Kidney (tissue), 14 donors: ENCODE results near the gene SOX11. TPM values are rescaled to one million over a fixed set of nuclear protein-coding genes. Genes with fewer than 3 reads are reported as not detected.

Source experiments
- DNase-seq, 5 donors: peaks; one replicate each; pipeline ENCODE4 v3.0.0-alpha.2; 2013 to 2020
- FAIRE-seq: peaks from 2 replicates; lab custom pipeline; 2012; peaks lifted over from hg19 to GRCh38; lab: Jason Lieb, UNC
- H3K27ac ChIP-seq, 2 donors: one replicate each; pipeline ENCODE4 v1.7.0; 2013; ENCODE audit warnings: low read depth in 2 of 2, low read length in 2 of 2, inconsistent platforms in 1 of 2
- H3K27me3 ChIP-seq: one replicate; pipeline ENCODE4 v1.7.1; 2013; ENCODE audit warnings: low read length, inconsistent platforms; ENCODE audit not compliant: control insufficient read depth, insufficient read depth
- H3K36me3 ChIP-seq, 3 donors: one replicate each; pipeline versions ENCODE4 v1.7.0 to v1.7.1; 2013; ENCODE audit warnings: low read length in 3 of 3, control low read depth in 1 of 3, inconsistent platforms in 1 of 3; ENCODE audit not compliant: insufficient read depth in 3 of 3, control insufficient read depth in 2 of 3
- H3K4me1 ChIP-seq, 3 donors: one replicate each; pipeline versions ENCODE4 v1.7.0 to v1.7.1; 2013; ENCODE audit warnings: low read length in 3 of 3, inconsistent platforms in 1 of 3, low read depth in 1 of 3; ENCODE audit not compliant: control insufficient read depth in 2 of 3, insufficient read depth in 2 of 3
- H3K4me3 ChIP-seq, 3 donors: one replicate each; pipeline versions ENCODE4 v1.7.0 to v1.8.1; 2013; ENCODE audit warnings: low read length in 3 of 3, control low read depth in 1 of 3, inconsistent platforms in 1 of 3
- H3K9ac ChIP-seq, 3 donors: one replicate each; pipeline versions ENCODE4 v1.7.0 to v1.7.1; 2013; ENCODE audit warnings: low read length in 3 of 3, control low read depth in 1 of 3, inconsistent platforms in 1 of 3
- H3K9me3 ChIP-seq, 3 donors: one replicate each; pipeline versions ENCODE4 v1.7.0 to v1.7.1; 2013; ENCODE audit warnings: low read length in 3 of 3, control low read depth in 1 of 3, inconsistent platforms in 1 of 3; ENCODE audit not compliant: control insufficient read depth in 2 of 3, insufficient read depth in 1 of 3
- CTCF ChIP-seq: IDR thresholded peaks from 3 replicates; pipeline ENCODE4 v1.5.1; 2012; ENCODE audit warnings: mild to moderate bottlenecking, moderate library complexity, borderline replicate concordance; ENCODE audit not compliant: insufficient read depth; ENCODE audit errors: extremely low read depth
- intact Hi-C: fragments of 100-400 bp; cut with DNase I; formaldehyde crosslinking; loops from one replicate; pipeline ENCODE4 v1.11.1; 2022
- polyA plus RNA-seq: library from polyadenylated mRNA; stranded (reverse); fragments of 350-450 nt; fragmentation: Illumina TruSeq; extraction: RNeasy Lipid Tissue Mini Kit (QIAGEN cat#74804); gene quantifications from one replicate; pipeline ENCODE4 v1.2.3, GENCODE V29; 2014; ENCODE audit warnings: low read depth, low replicate concordance; ENCODE audit not compliant: insufficient read depth
- total RNA-seq: library from RNA; stranded (reverse); fragmentation: NEBNext Ultra II Directional; extraction: Animal tissue kit (Norgen Biotek cat#: 25700); gene quantifications from one replicate; pipeline ENCODE4 v1.2.1, GENCODE V29; 2021
- donor health status: control.
- donor health status: control.
- donor health status: control.
- donor health status: control.
- donor health status: control.
- donor health status: DM: yes; HTN: yes; CAD: no.
- donor health status: Normal renal cell carcinoma (clear cell type).

The SOX11 gene
- total and polyA plus RNA-seq, 2 donors from 2014 or later = 0.22 TPM; not detected in 1

DNA sequence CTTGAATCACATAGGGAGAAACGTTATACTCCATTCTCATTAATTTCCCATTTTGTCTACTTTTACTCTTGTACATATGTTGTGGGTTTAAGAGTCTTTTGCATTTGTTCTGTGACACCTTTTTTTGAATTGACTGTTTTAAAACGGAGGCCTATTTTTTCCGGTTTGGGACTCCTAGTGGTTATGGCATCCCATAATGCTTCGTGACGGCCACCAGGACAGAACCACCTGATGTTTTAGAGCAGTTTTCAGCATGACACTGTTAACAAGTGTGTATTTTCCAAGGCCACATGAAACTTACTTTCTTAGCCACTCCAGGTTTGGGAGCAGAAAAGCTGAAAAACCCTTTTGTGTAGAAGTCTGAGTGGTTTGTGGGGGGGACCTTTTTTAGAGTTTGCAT, 8.4 kb downstream of the SOX11 start:
- TF ChIP-seq CTCF = no peak
- no peaks in the 10 kb centered on the region for H3K27me3 ChIP-seq
- no peak for DNase-seq

DNA sequence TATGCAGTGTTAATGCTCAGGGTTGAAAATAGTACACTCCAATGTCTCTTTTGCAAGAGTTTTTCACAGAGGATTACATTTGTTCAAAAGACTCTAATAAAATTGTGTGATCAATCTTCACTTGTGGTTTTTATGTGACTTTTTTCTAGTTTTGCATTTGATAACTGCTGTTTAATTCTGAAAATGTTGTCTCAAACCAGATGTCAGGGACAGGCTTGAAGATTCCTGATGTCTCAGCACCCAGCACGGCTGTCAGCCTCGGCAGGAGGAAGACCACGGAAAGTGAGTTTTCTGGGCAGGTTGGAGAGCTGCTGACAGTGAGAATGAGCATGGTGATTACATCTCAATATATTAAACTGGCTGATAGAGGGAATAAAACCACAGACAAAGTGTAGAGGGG, 9.1 kb downstream of the SOX11 start:
- intact Hi-C loops = no loop called here
- Histone ChIP-seq H3K27ac (no peak overlapping the region), H3K27me3 (no peaks in the 10 kb centered on the region), H3K9me3 (no peaks in the 10 kb centered on the region), H3K4me3 (no peak overlapping the region), H3K4me1 (no peaks in the 10 kb centered on the region), H3K36me3 (no peaks in the 10 kb centered on the region), H3K9ac (no peak overlapping the region)
- FAIRE-seq (no peak), DNase-seq (no peak)
- no peak for TF ChIP-seq CTCF

More for the DNA sequence above, 8.4 kb downstream of the SOX11 start:
- Histone ChIP-seq H3K36me3 (no peaks in the 10 kb centered on the region), H3K27ac (no peak overlapping the region), H3K9ac (no peak overlapping the region), H3K9me3 (no peaks in the 10 kb centered on the region), H3K4me1 (no peaks in the 10 kb centered on the region), H3K4me3 (no peak overlapping the region)
- FAIRE-seq = no peak
- intact Hi-C loops = no loop called here

DNA sequence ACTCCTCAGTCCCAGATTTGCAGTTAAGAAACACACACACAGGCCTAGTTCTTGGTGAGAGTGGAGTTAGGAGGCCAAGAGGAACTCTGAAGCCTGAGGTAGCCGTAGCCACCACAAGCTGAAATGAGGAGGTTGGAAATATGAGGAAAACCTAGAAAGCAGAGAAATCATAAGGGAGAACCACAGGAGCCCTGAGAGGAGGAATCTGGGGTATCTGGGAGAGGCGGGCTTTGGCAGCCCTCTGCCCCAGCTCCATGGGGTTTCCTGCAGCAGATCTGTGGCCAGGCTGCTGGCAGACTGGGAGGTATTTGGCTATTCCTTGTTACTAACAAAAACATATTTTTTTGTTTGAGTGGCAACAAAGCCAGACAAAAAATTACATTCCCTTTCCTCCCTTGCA, 11.0 kb downstream of the SOX11 start:
- H3K9ac ChIP-seq = no peak overlapping the region
- no peaks in the 10 kb centered on the region for H3K9me3 ChIP-seq
- TF ChIP-seq CTCF = no peak
- no peak overlapping the region for H3K4me3 ChIP-seq
- no peak overlapping the region for H3K27ac ChIP-seq
- FAIRE-seq = no peak
- H3K27me3 ChIP-seq = no peaks in the 10 kb centered on the region
- no peaks in the 10 kb centered on the region for H3K36me3 ChIP-seq
- no peak for DNase-seq
- intact Hi-C loops = no loop called here
- no peaks in the 10 kb centered on the region for H3K4me1 ChIP-seq

GRCh38 chr2:5705490-5705889, 13.3 kb downstream of the SOX11 start:
- Histone ChIP-seq H3K27me3 (no peaks in the 10 kb centered on the region), H3K9me3 (no peaks in the 10 kb centered on the region), H3K4me3 (no peak overlapping the region), H3K27ac (no peak overlapping the region), H3K9ac (no peak overlapping the region), H3K36me3 (no peaks in the 10 kb centered on the region), H3K4me1 (no peaks in the 10 kb centered on the region)
- FAIRE-seq (no peak), DNase-seq (no peak)
- intact Hi-C loops = no loop called here
- no peak for TF ChIP-seq CTCF
